AG04449 (cell line): ENCODE data around the gene SDK2.

Experiments
- CTCF ChIA-PET: fragments of 350-600 bp; formaldehyde crosslinking; extraction: SDS; loops from one replicate; lab custom pipeline; 2021; ENCODE audit warnings: antibody characterized with exemption; lab: Yijun Ruan, JAX
- POLR2A ChIA-PET: fragments of 400-600, 350-600 bp; formaldehyde crosslinking; extraction: SDS; loops from one replicate; lab custom pipeline; 2020; ENCODE audit warnings: antibody characterized with exemption, inconsistent platforms; lab: Yijun Ruan, JAX
- DNase-seq: peaks from one replicate; pipeline ENCODE4 v3.0.0-alpha.2; 2010; ENCODE audit warnings: low read depth, low spot score
- H3K4me3 ChIP-seq: 2 replicates; pipeline ENCODE4 v1.5.1; 2011; ENCODE audit warnings: low read depth, mild to moderate bottlenecking, control low read depth, low read length
- TF ChIP-seq, protein P1 (sequence below): IDR thresholded peaks from one replicate; pipeline ENCODE4 v1.5.1; 2011; ENCODE audit warnings: mild to moderate bottlenecking, moderate library complexity, low read length, control low read depth, inconsistent platforms; ENCODE audit not compliant: insufficient read depth; ENCODE audit errors: missing control alignments

The SDK2 gene

DNA sequence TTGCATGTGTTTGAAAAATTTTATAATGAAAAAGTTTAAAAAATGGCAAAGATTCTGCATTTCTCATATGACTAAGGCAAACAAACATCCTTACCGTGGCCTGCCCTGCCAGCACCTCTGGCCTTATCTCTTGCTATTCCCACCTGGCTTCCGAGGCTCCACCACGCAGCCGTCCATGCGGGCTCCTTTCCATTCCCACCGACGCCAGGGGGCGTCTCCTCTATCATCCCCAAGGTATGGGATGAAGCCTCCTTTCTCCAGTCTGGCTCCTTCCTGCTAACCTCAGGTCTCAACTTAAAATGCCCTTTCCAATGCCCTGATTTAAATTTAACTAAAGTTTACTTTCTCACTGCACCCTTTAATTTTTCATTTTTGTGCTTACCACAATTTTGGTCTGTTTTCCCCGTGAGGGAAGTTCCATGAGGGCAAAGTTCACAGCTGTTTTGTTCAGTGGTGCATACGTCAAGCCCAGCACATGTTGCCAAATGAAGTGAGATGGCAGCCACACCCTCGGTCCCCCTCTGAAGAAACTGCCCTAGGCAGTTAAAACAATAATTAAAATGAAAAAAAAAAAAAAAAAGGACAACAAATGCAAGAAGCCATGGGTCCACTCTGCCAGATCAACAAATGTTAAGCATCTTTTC lies 13.3 kb upstream of the SDK2 start:
- H3K4me3 ChIP-seq: no peak overlapping the region
- DNase-seq: no peak
- TF ChIP-seq, protein P1, sequence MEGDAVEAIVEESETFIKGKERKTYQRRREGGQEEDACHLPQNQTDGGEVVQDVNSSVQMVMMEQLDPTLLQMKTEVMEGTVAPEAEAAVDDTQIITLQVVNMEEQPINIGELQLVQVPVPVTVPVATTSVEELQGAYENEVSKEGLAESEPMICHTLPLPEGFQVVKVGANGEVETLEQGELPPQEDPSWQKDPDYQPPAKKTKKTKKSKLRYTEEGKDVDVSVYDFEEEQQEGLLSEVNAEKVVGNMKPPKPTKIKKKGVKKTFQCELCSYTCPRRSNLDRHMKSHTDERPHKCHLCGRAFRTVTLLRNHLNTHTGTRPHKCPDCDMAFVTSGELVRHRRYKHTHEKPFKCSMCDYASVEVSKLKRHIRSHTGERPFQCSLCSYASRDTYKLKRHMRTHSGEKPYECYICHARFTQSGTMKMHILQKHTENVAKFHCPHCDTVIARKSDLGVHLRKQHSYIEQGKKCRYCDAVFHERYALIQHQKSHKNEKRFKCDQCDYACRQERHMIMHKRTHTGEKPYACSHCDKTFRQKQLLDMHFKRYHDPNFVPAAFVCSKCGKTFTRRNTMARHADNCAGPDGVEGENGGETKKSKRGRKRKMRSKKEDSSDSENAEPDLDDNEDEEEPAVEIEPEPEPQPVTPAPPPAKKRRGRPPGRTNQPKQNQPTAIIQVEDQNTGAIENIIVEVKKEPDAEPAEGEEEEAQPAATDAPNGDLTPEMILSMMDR: peak; percentile 38
- ChIA-PET POLR2A (interaction anchor here (0.7 kb wide), 1 partner anchor 14 kb away, joined by 3 read pairs; no protein-coding TSS in a partner anchor), CTCF (no interaction called here)

DNA sequence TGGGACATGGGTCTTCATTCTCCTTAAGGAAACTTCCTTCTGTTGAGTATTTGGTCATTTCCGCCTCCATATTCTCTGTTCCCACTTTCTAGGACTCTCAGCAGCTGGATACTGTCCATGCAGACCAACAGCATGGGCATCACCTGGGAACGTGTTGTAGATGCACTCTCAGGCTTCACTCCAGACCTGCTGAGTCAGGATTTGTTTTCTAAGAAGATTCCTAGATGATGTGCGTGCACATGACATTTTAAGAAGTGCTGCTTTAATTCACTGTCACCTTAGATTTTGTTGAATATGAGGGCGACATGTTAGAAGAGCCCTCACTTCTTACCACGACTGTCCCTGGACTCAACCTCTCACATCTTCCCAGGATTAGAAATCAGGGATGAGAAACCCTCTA lies 10.0 kb upstream of the SDK2 start:
- DNase-seq: no peak
- no peak overlapping the region for H3K4me3 ChIP-seq
- POLR2A ChIA-PET: no interaction called here
- TF ChIP-seq, protein P1: no peak
- CTCF ChIA-PET: no interaction called here

- no peak for DNase-seq
- CTCF ChIA-PET: no interaction called here
- POLR2A ChIA-PET: no interaction called here
- TF ChIP-seq, protein P1: no peak
- H3K4me3 ChIP-seq: no peak overlapping the region
Observed at GRCh38 chr17:73653810-73654209, 9.6 kb upstream of the SDK2 start.

- no peak overlapping the region for H3K4me3 ChIP-seq
- CTCF ChIA-PET: interaction anchor here (1.0 kb wide), 1 partner anchor 547 kb away, joined by 4 read pairs; no protein-coding TSS in a partner anchor
- no peak for DNase-seq
- TF ChIP-seq, protein P1: no peak
- POLR2A ChIA-PET: no interaction called here
Observed at GRCh38 chr17:73652886-73653480, 8.7 kb upstream of the SDK2 start.

DNA sequence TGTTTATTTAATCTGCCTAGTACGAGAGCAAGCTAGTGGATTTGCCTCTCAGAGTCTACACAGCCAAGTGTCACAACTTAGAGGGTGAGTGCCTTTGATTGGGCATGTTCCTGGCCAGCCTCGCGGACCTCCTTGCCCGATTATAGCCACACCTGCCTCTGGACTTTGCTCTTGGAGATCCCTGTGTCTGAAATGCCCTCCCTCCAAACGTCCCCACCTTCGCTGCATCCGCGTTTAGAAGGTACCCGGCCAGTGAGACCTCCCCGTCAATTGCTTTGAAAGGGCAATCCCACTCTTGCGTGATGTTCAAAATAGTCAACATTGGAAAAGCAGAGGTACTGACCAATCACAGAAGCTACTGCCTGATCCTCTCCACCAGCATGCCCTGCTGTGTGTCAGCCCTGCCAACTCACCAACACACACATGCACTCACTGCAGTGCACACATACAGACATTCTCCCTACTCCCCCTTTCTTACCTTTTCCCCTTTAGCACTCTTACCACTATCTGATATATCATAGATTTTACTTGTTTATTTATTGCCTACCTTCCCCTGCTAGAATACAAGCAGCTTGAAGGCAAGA lies 6.5 kb upstream of the SDK2 start:
- CTCF ChIA-PET: no interaction called here
- no peak overlapping the region for H3K4me3 ChIP-seq
- TF ChIP-seq, protein P1: no peak
- POLR2A ChIA-PET: no interaction called here
- no peak for DNase-seq

DNA sequence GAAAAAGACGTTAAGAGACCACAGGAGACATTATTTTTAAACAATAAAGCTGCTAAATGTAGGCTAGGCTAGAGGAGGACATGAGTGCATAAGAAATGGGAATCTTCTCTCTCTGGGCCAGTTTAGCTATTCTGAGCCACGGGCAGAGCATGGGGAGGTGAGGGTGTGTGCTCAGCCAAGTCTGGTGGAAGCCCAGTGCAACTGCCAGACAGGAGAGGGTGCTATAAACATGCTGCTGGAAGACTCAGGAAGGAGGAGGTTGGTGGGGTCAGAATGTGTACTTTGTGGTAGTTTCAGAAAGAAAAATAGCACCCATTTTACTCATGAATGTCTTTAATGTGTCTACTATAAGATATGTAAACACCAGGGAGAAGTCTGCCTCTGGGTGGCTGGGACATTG lies 5.9 kb upstream of the SDK2 start:
- TF ChIP-seq, protein P1: no peak
- CTCF ChIA-PET: no interaction called here
- no peak for DNase-seq
- H3K4me3 ChIP-seq: no peak overlapping the region
- POLR2A ChIA-PET: no interaction called here
